Loucy (cell line): ENCODE results near the gene SCRG1.

ENCODE experiments used
- H2AFZ ChIP-seq: fragments of 200-600 bp; sonication (generic); 2 replicates; pipeline ENCODE4 v1.6.0; 2016; ENCODE audit warnings: antibody characterized with exemption, mild to moderate bottlenecking, low read length, moderate library complexity
- H3F3A ChIP-seq: fragments of 200-600 bp; 2 replicates; pipeline ENCODE4 v1.6.0; 2016; ENCODE audit warnings: antibody characterized with exemption, low read depth, mild to moderate bottlenecking
- H3K27me3 ChIP-seq: fragments of 200-600 bp; sonication (generic); 2 replicates; pipeline ENCODE4 v1.6.1; 2014; ENCODE audit warnings: low read length, mild to moderate bottlenecking; ENCODE audit not compliant: insufficient read depth, poor library complexity, severe bottlenecking
- H3K36me3 ChIP-seq: fragments of 200-600 bp; sonication (generic); 2 replicates; pipeline ENCODE4 v1.6.1; 2016; ENCODE audit warnings: low read length; ENCODE audit not compliant: insufficient read depth
- H3K4me1 ChIP-seq: fragments of 200-600 bp; sonication (generic); 2 replicates; pipeline ENCODE4 v1.5.1; 2014; ENCODE audit warnings: low read length, mild to moderate bottlenecking; ENCODE audit not compliant: insufficient read depth, poor library complexity, severe bottlenecking
- H3K4me2 ChIP-seq: fragments of 200-600 bp; sonication (generic); 2 replicates; pipeline ENCODE4 v1.6.0; 2014; ENCODE audit warnings: antibody characterized with exemption, low read length, low read depth, mild to moderate bottlenecking; ENCODE audit not compliant: poor library complexity, severe bottlenecking
- H3K4me3 ChIP-seq: fragments of 200-600 bp; sonication (generic); 2 replicates; pipeline ENCODE4 v1.5.1; 2014; ENCODE audit warnings: low read length, mild to moderate bottlenecking, mixed read lengths; ENCODE audit not compliant: poor library complexity, severe bottlenecking
- H3K79me2 ChIP-seq: fragments of 200-600 bp; sonication (generic); 2 replicates; pipeline ENCODE4 v1.6.1; 2014; ENCODE audit warnings: low read length; ENCODE audit not compliant: insufficient read depth
- H3K9ac ChIP-seq: fragments of 200-600 bp; sonication (generic); 2 replicates; pipeline ENCODE4 v1.6.0; 2014; ENCODE audit warnings: mild to moderate bottlenecking, low read depth, low read length, moderate library complexity; ENCODE audit not compliant: poor library complexity, severe bottlenecking
- H3K9me2 ChIP-seq: fragments of 200-600 bp; sonication (generic); replicated peaks from 2 replicates; pipeline ENCODE4 v1.6.1; 2016; ENCODE audit warnings: low read depth, low read length, mixed read lengths
- H3K9me3 ChIP-seq: fragments of 200-600 bp; sonication (generic); 2 replicates; pipeline ENCODE4 v1.6.1; 2014; ENCODE audit warnings: mild to moderate bottlenecking, antibody characterized with exemption, low read length, low read depth; ENCODE audit not compliant: insufficient read depth
- H4K20me1 ChIP-seq: fragments of 200-600 bp; sonication (generic); 2 replicates; pipeline ENCODE4 v1.6.0; 2014; ENCODE audit warnings: antibody characterized with exemption, low read length, mild to moderate bottlenecking; ENCODE audit not compliant: insufficient read depth, poor library complexity, severe bottlenecking
- CTCF ChIP-seq: fragments of 200-600 bp; sonication (generic); conservative IDR thresholded peaks from 2 replicates; pipeline ENCODE4 v1.5.1; 2014; ENCODE audit warnings: mild to moderate bottlenecking, antibody characterized with exemption, low read length
- EZH2phosphoT487 ChIP-seq: fragments of 200-600 bp; IDR thresholded peaks from 2 replicates; pipeline ENCODE4 v1.6.1; 2018; ENCODE audit warnings: antibody characterized with exemption, mild to moderate bottlenecking, moderate library complexity, borderline replicate concordance

Gene SCRG1

GRCh38 chr4:173414456-173414855 lies 15.5 kb upstream of the SCRG1 start:
- TF ChIP-seq EZH2phosphoT487 (no peak), CTCF (no peak)
- Histone ChIP-seq H3K4me1 (no peaks in the 10 kb centered on the region), H3K36me3 (no peaks in the 10 kb centered on the region), H3K4me2 (no peak overlapping the region), H3K9ac (no peak overlapping the region), H3K4me3 (no peak overlapping the region), H3K79me2 (no peaks in the 10 kb centered on the region), H3K9me2 (no peaks in the 10 kb centered on the region), H3F3A (no peaks in the 10 kb centered on the region), H3K9me3 (no peaks in the 10 kb centered on the region), H2AFZ (no peak overlapping the region), H4K20me1 (no peaks in the 10 kb centered on the region), H3K27me3 (no peaks in the 10 kb centered on the region)

DNA sequence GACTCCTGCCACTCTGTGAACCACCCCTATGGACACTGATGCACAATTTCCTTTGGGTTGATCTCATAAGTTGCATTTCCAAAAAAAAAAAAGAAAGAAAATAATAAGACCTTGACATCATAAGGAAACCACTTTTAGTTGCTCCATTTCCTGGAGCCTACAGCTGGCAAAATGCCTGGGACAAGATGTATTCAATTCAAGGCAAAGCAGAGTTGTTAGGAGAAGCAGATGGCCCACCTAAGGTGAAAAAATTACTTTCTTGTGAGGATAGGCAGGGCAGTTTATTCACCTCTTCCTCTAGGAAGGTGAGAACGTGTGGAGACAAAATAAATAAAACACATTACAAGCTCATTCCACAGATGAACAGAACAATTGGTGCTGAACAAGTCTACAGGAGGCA lies 14.1 kb upstream of the SCRG1 start:
- Histone ChIP-seq H3K4me2 (no peak overlapping the region), H3K9ac (no peak overlapping the region), H3K9me3 (no peaks in the 10 kb centered on the region), H3K9me2 (no peaks in the 10 kb centered on the region), H3K36me3 (no peaks in the 10 kb centered on the region), H3K4me3 (no peak overlapping the region), H3F3A (no peaks in the 10 kb centered on the region), H3K27me3 (no peaks in the 10 kb centered on the region), H4K20me1 (no peaks in the 10 kb centered on the region), H3K79me2 (no peaks in the 10 kb centered on the region), H2AFZ (no peak overlapping the region), H3K4me1 (no peaks in the 10 kb centered on the region)
- TF ChIP-seq EZH2phosphoT487 (no peak), CTCF (no peak)

DNA sequence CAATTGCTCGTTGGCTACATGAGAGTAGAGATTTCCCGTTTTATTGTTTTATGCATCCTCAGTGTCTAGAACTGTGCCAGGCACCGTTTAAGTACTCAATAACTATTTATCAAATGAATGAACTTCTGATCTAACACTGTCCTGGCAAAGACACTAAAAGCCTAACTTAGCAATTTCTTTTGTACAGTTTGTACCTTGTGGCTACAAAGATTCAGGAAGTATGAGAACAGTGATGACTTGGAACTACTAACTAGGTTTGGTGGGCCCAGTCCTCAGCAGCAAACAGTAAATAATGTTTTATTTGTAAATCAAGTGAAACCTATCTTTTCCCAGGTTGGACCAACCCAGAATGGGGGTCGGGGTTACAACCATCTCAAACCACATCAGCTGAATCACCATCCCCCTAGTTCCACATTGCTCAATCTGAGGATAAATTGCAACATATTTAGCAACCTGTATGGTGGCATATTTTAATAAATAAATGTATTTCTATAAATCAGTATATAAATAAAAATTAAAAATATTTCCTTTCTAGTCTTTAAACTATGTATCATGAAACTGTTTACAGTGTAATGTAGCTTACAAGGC lies 12.3 kb upstream of the SCRG1 start:
- H3K79me2 ChIP-seq, result no peaks in the 10 kb centered on the region
- TF ChIP-seq CTCF (no peak), EZH2phosphoT487 (no peak)
- H3K4me1 ChIP-seq, result no peaks in the 10 kb centered on the region
- no peaks in the 10 kb centered on the region for H3F3A ChIP-seq
- H3K27me3 ChIP-seq, result no peaks in the 10 kb centered on the region
- no peaks in the 10 kb centered on the region for H3K9me2 ChIP-seq
- H2AFZ ChIP-seq, result no peak overlapping the region
- H3K4me2 ChIP-seq, result no peak overlapping the region
- H3K9ac ChIP-seq, result no peak overlapping the region
- no peaks in the 10 kb centered on the region for H3K9me3 ChIP-seq
- H3K36me3 ChIP-seq, result no peaks in the 10 kb centered on the region
- no peak overlapping the region for H3K4me3 ChIP-seq
- H4K20me1 ChIP-seq, result no peaks in the 10 kb centered on the region
